ENCODE data around the gene EGFR.

Gene EGFR

GRCh38 chr7:55214707-55215106, 195.9 kb downstream of the EGFR start:
- no peaks in the 10 kb centered on the region for H3K9me3 ChIP-seq (ENCODE audit: control insufficient read depth, insufficient read depth, low read length)
- H3K9ac ChIP-seq (ENCODE audit: low read depth, low read length): no peak overlapping the region

GRCh38 chr7:55223023-55223422, 204.2 kb downstream of the EGFR start:
- H3K4me1 ChIP-seq (ENCODE audit: insufficient read depth, low read length): no peaks in the 10 kb centered on the region; the same call in 1 of the 2 replicates

More at GRCh38 chr7:55214707-55215106, 195.9 kb downstream of the EGFR start:
- Histone ChIP-seq H3K4me1 (ENCODE audit: insufficient read depth, low read length) (peaks cover 5% of the 10 kb centered on the region), H3K36me3 (ENCODE audit: insufficient read depth, low read length) (no peaks in the 10 kb centered on the region)

GRCh38 chr7:55224111-55224510, 205.3 kb downstream of the EGFR start:
- no peaks in the 10 kb centered on the region; the same call in 1 of the 2 replicates for H3K9me3 ChIP-seq (ENCODE audit: control insufficient read depth, insufficient read depth, low read length)
- no peaks in the 10 kb centered on the region; the same call in 1 of the 2 replicates for H3K4me1 ChIP-seq (ENCODE audit: insufficient read depth, low read length)
- H3K36me3 ChIP-seq (ENCODE audit: insufficient read depth, low read length): no peaks in the 10 kb centered on the region
- H3K9ac ChIP-seq (ENCODE audit: low read depth, low read length): no peak overlapping the region

More at GRCh38 chr7:55223023-55223422, 204.2 kb downstream of the EGFR start:
- no peaks in the 10 kb centered on the region; the same call in 1 of the 2 replicates for H3K9me3 ChIP-seq (ENCODE audit: control insufficient read depth, insufficient read depth, low read length)
- no peak overlapping the region for H3K9ac ChIP-seq (ENCODE audit: low read depth, low read length)
- H3K36me3 ChIP-seq (ENCODE audit: insufficient read depth, low read length): no peaks in the 10 kb centered on the region

- Histone ChIP-seq H3K9me3 (ENCODE audit: control insufficient read depth, insufficient read depth, low read length) (no peaks in the 10 kb centered on the region; the same call in 1 of the 2 replicates), H3K4me1 (ENCODE audit: insufficient read depth, low read length) (no peaks in the 10 kb centered on the region; the same call in 1 of the 2 replicates), H3K36me3 (ENCODE audit: insufficient read depth, low read length) (no peaks in the 10 kb centered on the region), H3K9ac (ENCODE audit: low read depth, low read length) (no peak overlapping the region)
These were observed 206.0 kb downstream of the EGFR start for GRCh38 chr7:55224810-55225209.

DNA sequence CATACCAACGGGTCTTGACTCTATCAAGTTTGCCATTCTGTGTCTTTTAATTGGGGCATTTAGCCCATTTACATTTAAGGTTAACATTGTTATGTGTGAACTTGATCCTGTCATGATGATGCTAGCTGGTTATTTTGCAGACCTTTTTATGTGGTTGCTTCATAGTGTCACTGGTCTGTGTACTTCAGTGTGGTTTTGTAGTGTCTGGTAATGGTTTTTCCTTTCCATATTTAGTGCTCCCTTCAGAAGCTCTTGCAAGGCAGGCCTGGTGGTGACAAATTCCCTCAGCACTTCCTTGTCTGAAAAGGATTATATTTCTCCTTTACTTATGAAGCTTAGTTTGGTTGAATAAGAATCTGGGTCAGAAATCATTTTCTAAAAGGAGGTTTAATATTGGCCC, 211.2 kb downstream of the EGFR start:
- H3K9me3 ChIP-seq (ENCODE audit: control insufficient read depth, insufficient read depth, low read length): no peaks in the 10 kb centered on the region; the same call in 1 of the 2 replicates
- no peak overlapping the region for H3K9ac ChIP-seq (ENCODE audit: low read depth, low read length)
- no peaks in the 10 kb centered on the region for H3K36me3 ChIP-seq (ENCODE audit: insufficient read depth, low read length)
- no peaks in the 10 kb centered on the region for H3K4me1 ChIP-seq (ENCODE audit: insufficient read depth, low read length)

DNA sequence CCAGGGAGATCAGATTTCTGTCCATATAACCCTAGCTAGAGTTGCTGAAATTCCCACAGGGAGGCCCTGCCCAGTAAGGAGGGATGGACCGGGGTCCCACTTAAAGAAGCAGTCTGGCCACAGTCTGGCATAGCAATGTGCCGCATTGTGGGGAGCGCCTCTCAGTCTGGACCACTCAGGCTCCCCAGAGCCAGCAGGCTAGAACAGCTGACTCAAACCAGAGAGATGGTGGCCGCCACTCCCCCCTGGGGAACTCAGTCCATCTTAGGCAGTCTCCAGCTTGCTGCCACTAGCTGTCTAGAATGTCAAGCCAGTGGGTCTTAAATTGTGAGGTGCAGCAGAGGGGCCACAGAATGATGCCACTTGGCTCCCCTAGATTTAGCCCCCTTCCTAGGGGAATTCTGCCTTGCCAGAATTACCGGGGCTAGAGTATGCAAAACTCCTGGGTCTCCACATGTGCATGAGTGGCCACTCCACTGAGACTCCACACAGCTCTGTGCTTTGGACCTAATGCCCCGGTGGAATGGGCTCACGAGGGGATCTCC, 213.0 kb downstream of the EGFR start:
- H3K9ac ChIP-seq (ENCODE audit: low read depth, low read length): no peak overlapping the region
- H3K36me3 ChIP-seq (ENCODE audit: insufficient read depth, low read length): no peaks in the 10 kb centered on the region
- no peaks in the 10 kb centered on the region for H3K4me1 ChIP-seq (ENCODE audit: insufficient read depth, low read length)
- no peaks in the 10 kb centered on the region; the same call in 1 of the 2 replicates for H3K9me3 ChIP-seq (ENCODE audit: control insufficient read depth, insufficient read depth, low read length)

GRCh38 chr7:55233001-55233400, 214.2 kb downstream of the EGFR start:
- Histone ChIP-seq H3K9ac (ENCODE audit: low read depth, low read length) (no peak overlapping the region), H3K4me1 (ENCODE audit: insufficient read depth, low read length) (peaks cover 4% of the 10 kb centered on the region; the same call in 1 of the 2 replicates), H3K9me3 (ENCODE audit: control insufficient read depth, insufficient read depth, low read length) (no peaks in the 10 kb centered on the region), H3K36me3 (ENCODE audit: insufficient read depth, low read length) (no peaks in the 10 kb centered on the region)

GRCh38 chr7:55234408-55234807, 215.6 kb downstream of the EGFR start:
- Histone ChIP-seq H3K9ac (ENCODE audit: low read depth, low read length) (no peak overlapping the region), H3K36me3 (ENCODE audit: insufficient read depth, low read length) (no peaks in the 10 kb centered on the region), H3K4me1 (ENCODE audit: insufficient read depth, low read length) (peaks cover 4% of the 10 kb centered on the region; the same call in 1 of the 2 replicates), H3K9me3 (ENCODE audit: control insufficient read depth, insufficient read depth, low read length) (no peaks in the 10 kb centered on the region)

- H3K4me1 ChIP-seq (ENCODE audit: insufficient read depth, low read length): peaks cover 4% of the 10 kb centered on the region; the same call in 1 of the 2 replicates
- H3K9me3 ChIP-seq (ENCODE audit: control insufficient read depth, insufficient read depth, low read length): no peaks in the 10 kb centered on the region
- no peak overlapping the region for H3K9ac ChIP-seq (ENCODE audit: low read depth, low read length)
- H3K36me3 ChIP-seq (ENCODE audit: insufficient read depth, low read length): no peaks in the 10 kb centered on the region
These were observed 216.3 kb downstream of the EGFR start for GRCh38 chr7:55235115-55235514.

DNA sequence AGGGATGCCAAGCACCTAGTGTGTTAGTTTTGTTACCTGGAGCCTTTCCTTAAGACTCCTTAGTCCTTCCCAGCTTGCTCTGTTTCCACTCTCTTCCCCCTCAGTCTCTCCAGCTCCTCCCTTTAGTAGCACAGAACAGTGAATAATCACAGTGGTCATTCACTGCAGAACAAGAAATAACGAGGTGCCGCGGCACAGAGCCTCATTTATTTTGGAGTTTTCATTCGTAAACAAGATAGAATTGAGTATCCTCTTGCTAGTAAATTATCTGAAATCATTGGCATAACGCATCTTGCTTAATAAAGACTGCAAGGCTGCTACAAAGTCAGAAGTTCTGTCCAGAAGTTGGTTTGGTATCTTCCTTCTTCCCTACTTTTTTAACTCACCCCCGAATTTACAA, 217.0 kb downstream of the EGFR start:
- Histone ChIP-seq H3K4me1 (ENCODE audit: insufficient read depth, low read length) (peaks cover 4% of the 10 kb centered on the region; the same call in 1 of the 2 replicates), H3K9me3 (ENCODE audit: control insufficient read depth, insufficient read depth, low read length) (no peaks in the 10 kb centered on the region), H3K9ac (ENCODE audit: low read depth, low read length) (no peak overlapping the region), H3K36me3 (ENCODE audit: insufficient read depth, low read length) (no peaks in the 10 kb centered on the region)

DNA sequence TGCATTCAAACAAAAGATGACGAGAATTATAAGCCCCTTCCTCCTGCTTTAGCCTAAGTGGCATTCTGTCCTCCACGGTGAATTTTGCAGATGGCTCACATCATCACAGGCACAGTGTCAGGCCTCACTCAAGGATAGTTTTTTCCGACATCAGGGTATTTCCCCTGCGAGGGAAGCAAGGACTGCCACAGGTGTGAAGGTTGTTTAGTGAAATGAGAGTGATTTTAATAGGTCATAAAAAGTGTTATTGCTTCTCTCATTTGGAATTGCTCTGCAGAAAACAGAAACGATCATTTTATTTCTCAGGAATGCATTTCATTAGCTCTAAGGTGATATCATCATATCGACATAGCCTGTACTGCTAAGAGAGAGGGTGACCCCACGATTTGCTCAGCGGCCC, 217.7 kb downstream of the EGFR start:
- Histone ChIP-seq H3K9me3 (ENCODE audit: control insufficient read depth, insufficient read depth, low read length) (no peaks in the 10 kb centered on the region), H3K9ac (ENCODE audit: low read depth, low read length) (no peak overlapping the region)

DNA sequence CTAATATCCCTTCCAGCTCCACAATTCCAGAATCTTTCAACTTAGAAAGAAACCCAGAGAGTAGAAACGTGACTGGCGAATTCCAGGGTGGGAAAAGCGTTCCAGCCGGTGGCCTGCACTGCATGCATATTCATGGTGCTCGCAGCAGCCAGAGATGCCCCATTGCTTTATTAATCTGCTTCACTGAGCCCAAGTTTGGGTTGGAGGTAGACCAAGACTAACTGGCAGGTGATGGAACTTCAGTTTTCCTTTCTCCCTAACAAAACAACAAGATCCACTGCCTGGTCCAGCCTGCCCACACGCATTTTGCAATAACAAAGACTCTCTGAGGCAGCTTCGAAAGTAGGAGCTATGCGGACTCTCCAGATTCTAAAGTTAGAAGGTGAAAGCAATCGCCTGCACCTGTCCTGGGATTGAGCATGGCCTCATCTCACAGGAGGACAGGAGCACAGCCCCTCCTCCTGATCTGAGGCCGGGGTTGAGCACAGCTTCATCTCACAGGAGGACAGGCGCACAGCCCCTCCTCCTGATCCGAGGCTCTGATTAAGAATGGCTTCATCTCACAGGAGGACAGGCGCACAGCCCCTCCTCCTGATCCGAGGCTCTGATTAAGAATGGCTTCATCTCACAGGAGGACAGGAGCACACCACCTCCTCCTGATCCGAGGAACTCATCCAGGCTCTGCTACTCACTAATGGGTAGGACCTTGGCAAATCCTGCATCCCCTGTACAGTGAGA, 218.5 kb downstream of the EGFR start:
- Histone ChIP-seq H3K9me3 (ENCODE audit: control insufficient read depth, insufficient read depth, low read length) (no peaks in the 10 kb centered on the region), H3K9ac (ENCODE audit: low read depth, low read length) (no peak overlapping the region), H3K36me3 (ENCODE audit: insufficient read depth, low read length) (no peaks in the 10 kb centered on the region), H3K4me1 (ENCODE audit: insufficient read depth, low read length) (peaks cover 4% of the 10 kb centered on the region; the same call in 1 of the 2 replicates)

More for the DNA sequence above, 217.7 kb downstream of the EGFR start:
- Histone ChIP-seq H3K4me1 (ENCODE audit: insufficient read depth, low read length) (peaks cover 4% of the 10 kb centered on the region; the same call in 1 of the 2 replicates), H3K36me3 (ENCODE audit: insufficient read depth, low read length) (no peaks in the 10 kb centered on the region)

GRCh38 chr7:55239406-55239805, 220.6 kb downstream of the EGFR start:
- Histone ChIP-seq H3K9ac (ENCODE audit: low read depth, low read length) (no peak overlapping the region), H3K4me1 (ENCODE audit: insufficient read depth, low read length) (peaks cover 4% of the 10 kb centered on the region; the same call in 1 of the 2 replicates), H3K9me3 (ENCODE audit: control insufficient read depth, insufficient read depth, low read length) (no peaks in the 10 kb centered on the region), H3K36me3 (ENCODE audit: insufficient read depth, low read length) (no peaks in the 10 kb centered on the region)

- no peaks in the 10 kb centered on the region for H3K36me3 ChIP-seq (ENCODE audit: insufficient read depth, low read length)
- no peak overlapping the region for H3K9ac ChIP-seq (ENCODE audit: low read depth, low read length)
- H3K4me1 ChIP-seq (ENCODE audit: insufficient read depth, low read length): peaks cover 4% of the 10 kb centered on the region; the same call in 1 of the 2 replicates
These were observed 221.8 kb downstream of the EGFR start for GRCh38 chr7:55240418-55241142.

More at GRCh38 chr7:55240418-55241142, 221.8 kb downstream of the EGFR start:
- H3K9me3 ChIP-seq (ENCODE audit: control insufficient read depth, insufficient read depth, low read length): no peaks in the 10 kb centered on the region
